CD4-positive, alpha-beta T cell treated with Interleukin-10 for 1 hour (primary cell): ENCODE measurements around the gene PSMD4.
"Not testable (repeated sequence)": the region's sequence is repeated elsewhere in the genome, so short reads cannot be mapped to it uniquely, and the experiment has no call there.

Experiments
- DNase-seq: peaks from one replicate; pipeline ENCODE4 v3.0.0-alpha.2; 2020

Gene PSMD4

GRCh38 chr1:151254217-151255213 lies at the start of gene PSMD4:
Gene PSMD4 (plus strand): TSS chr1:151254734. CDS start chr1:151254783, 49 bp downstream.
- peak; percentile 97 for DNase-seq

GRCh38 chr1:151205381-151205965 lies 49.1 kb upstream of the PSMD4 start:
- DNase-seq, result not testable (repeated sequence)

GRCh38 chr1:151210830-151211229 lies 43.7 kb upstream of the PSMD4 start:
- DNase-seq, result no peak

- peak; percentile 5 for DNase-seq
These were observed 42.4 kb upstream of the PSMD4 start for GRCh38 chr1:151211972-151212705.

- DNase-seq, result no peak
These were observed 41.0 kb upstream of the PSMD4 start for GRCh38 chr1:151213560-151213959.

GRCh38 chr1:151221616-151222015 lies 32.9 kb upstream of the PSMD4 start:
- DNase-seq, result no peak

GRCh38 chr1:151222130-151222529 lies 32.4 kb upstream of the PSMD4 start:
- no peak for DNase-seq

GRCh38 chr1:151235235-151235634 lies 19.3 kb upstream of the PSMD4 start:
- DNase-seq, result no peak

GRCh38 chr1:151237678-151238466 lies 16.7 kb upstream of the PSMD4 start:
- no peak for DNase-seq

GRCh38 chr1:151238467-151238739 lies 16.1 kb upstream of the PSMD4 start:
- DNase-seq, result no peak

- DNase-seq, result no peak
These were observed 12.1 kb upstream of the PSMD4 start for GRCh38 chr1:151242442-151242841.

- DNase-seq, result no peak
These were observed 10.8 kb upstream of the PSMD4 start for GRCh38 chr1:151243683-151244216.

- no peak for DNase-seq
These were observed 7.7 kb upstream of the PSMD4 start for GRCh38 chr1:151246786-151247185.

GRCh38 chr1:151251656-151252470 lies 2.7 kb upstream of the PSMD4 start:
- peak; percentile 81 for DNase-seq

- peak; percentile 10 for DNase-seq
These were observed 847 bp downstream of the PSMD4 start for GRCh38 chr1:151255381-151255780.

GRCh38 chr1:151259351-151259750 lies 4.8 kb downstream of the PSMD4 start:
- DNase-seq, result no peak

- no peak for DNase-seq
These were observed 11.1 kb downstream of the PSMD4 start for GRCh38 chr1:151265446-151266236.

GRCh38 chr1:151266315-151266714 lies 11.8 kb downstream of the PSMD4 start:
- DNase-seq, result no peak

GRCh38 chr1:151266821-151267220 lies 12.3 kb downstream of the PSMD4 start:
- no peak for DNase-seq

- no peak for DNase-seq
These were observed 13.2 kb downstream of the PSMD4 start for GRCh38 chr1:151267760-151268159.
